GM23248 (cell line): ENCODE data around the gene PTPRE. TPM values are rescaled to one million over a fixed set of nuclear protein-coding genes. Genes with fewer than 3 reads are reported as not detected.

Experiments
- DNase-seq: peaks from one replicate; pipeline ENCODE4 v3.0.0-alpha.2; 2015
- H2AFZ ChIP-seq: fragments of 200-600 bp; sonication (generic); 2 replicates; pipeline ENCODE4 v1.6.1; 2016; ENCODE audit warnings: antibody characterized with exemption
- H3F3A ChIP-seq: fragments of 200-600 bp; sonication (generic); 2 replicates; pipeline ENCODE4 v1.6.1; 2016; ENCODE audit warnings: mild to moderate bottlenecking, antibody characterized with exemption, mixed run types; ENCODE audit not compliant: insufficient read depth
- H3K27ac ChIP-seq: fragments of 200-600 bp; sonication (generic); 2 replicates; pipeline ENCODE4 v1.5.1; 2016; ENCODE audit warnings: mild to moderate bottlenecking
- H3K27me3 ChIP-seq: fragments of 200-600 bp; sonication (generic); replicated peaks from 2 replicates; pipeline ENCODE4 v1.6.1; 2016; ENCODE audit warnings: mild to moderate bottlenecking; ENCODE audit not compliant: insufficient read depth
- H3K36me3 ChIP-seq: fragments of 200-600 bp; sonication (generic); 2 replicates; pipeline ENCODE4 v1.6.1; 2016; ENCODE audit warnings: low read depth, mild to moderate bottlenecking
- H3K4me1 ChIP-seq: fragments of 200-600 bp; sonication (generic); 2 replicates; pipeline ENCODE4 v1.6.1; 2016; ENCODE audit warnings: mild to moderate bottlenecking; ENCODE audit not compliant: insufficient read depth
- H3K4me2 ChIP-seq: fragments of 200-600 bp; sonication (generic); one replicate; pipeline ENCODE4 v1.6.1; 2016; ENCODE audit warnings: mild to moderate bottlenecking; ENCODE audit not compliant: unreplicated experiment
- H3K4me3 ChIP-seq: fragments of 200-600 bp; sonication (generic); 2 replicates; pipeline ENCODE4 v1.5.1; 2016; ENCODE audit warnings: mild to moderate bottlenecking
- H3K79me2 ChIP-seq: fragments of 200-600 bp; sonication (generic); 2 replicates; pipeline ENCODE4 v1.6.1; 2016; ENCODE audit warnings: mild to moderate bottlenecking; ENCODE audit not compliant: insufficient read depth
- H3K9ac ChIP-seq: fragments of 200-600 bp; sonication (generic); 2 replicates; pipeline ENCODE4 v1.6.1; 2016; ENCODE audit warnings: mild to moderate bottlenecking
- H3K9me2 ChIP-seq: fragments of 200-600 bp; sonication (generic); 2 replicates; pipeline ENCODE4 v1.6.1; 2016; ENCODE audit warnings: mixed run types, mild to moderate bottlenecking, moderate library complexity; ENCODE audit not compliant: insufficient read depth
- H3K9me3 ChIP-seq: fragments of 200-600 bp; sonication (generic); one replicate; pipeline ENCODE4 v1.6.1; 2017; ENCODE audit warnings: low read depth
- H4K20me1 ChIP-seq: fragments of 200-600 bp; sonication (generic); 2 replicates; pipeline ENCODE4 v1.6.0; 2016; ENCODE audit not compliant: insufficient read depth
- EZH2 ChIP-seq: fragments of 200-600 bp; sonication (generic); IDR thresholded peaks from 2 replicates; pipeline ENCODE4 v1.6.1; 2018; ENCODE audit warnings: antibody characterized with exemption, mild to moderate bottlenecking; ENCODE audit not compliant: insufficient read depth, poor library complexity, severe bottlenecking
- EZH2phosphoT487 ChIP-seq: fragments of 200-600 bp; sonication (generic); IDR thresholded peaks from 2 replicates; pipeline ENCODE4 v1.6.1; 2018; ENCODE audit warnings: antibody characterized with exemption, moderate library complexity, mild to moderate bottlenecking, low read depth; ENCODE audit not compliant: insufficient read depth
- WGBS, 2 experiments: methylation state at CpG; one replicate each; pipeline ENCODE4 v1.1.6; 2015 to 2017; ENCODE audit warnings: low lambda C conversion rate in 2 of 2, low coverage in 1 of 2; ENCODE audit errors: missing lambda C conversion rate in 2 of 2; 5-methylcytosine and 5-hydroxymethylcytosine counted together
- in situ Hi-C: fragments of 300-500 bp; cut with MboI; formaldehyde crosslinking; loops from 2 replicates; pipeline ENCODE4 v1.15.0; 2020
- polyA plus RNA-seq: library from polyadenylated mRNA; unstranded; fragments of >200 nt; fragmentation: Nextera tagmentation; extraction: Ambion mirVana; gene quantifications from 2 replicates; pipeline ENCODE4 v1.2.1, GENCODE V29; 2016
- total RNA-seq: library from RNA; depleted of rRNA; stranded (reverse); fragments of >200 nt; shearing (Covaris generic); gene quantifications from 2 replicates; pipeline ENCODE4 v1.2.3, GENCODE V29; 2014

PTPRE gene
- total and polyA plus RNA-seq, 2 experiments from 2014 or later: 2.7 to 4.7 TPM

GRCh38 chr10:127889605-127890195 is 17.2 kb upstream of the PTPRE start:
- peaks cover 5% of the 10 kb centered on the region; the same call in 1 of the 2 replicates for H3K27me3 ChIP-seq
- peaks cover 9% of the 10 kb centered on the region for H3K4me1 ChIP-seq
- no peaks in the 10 kb centered on the region for H4K20me1 ChIP-seq
- H3K9me3 ChIP-seq: no peaks in the 10 kb centered on the region
- H3K79me2 ChIP-seq: no peaks in the 10 kb centered on the region
- H2AFZ ChIP-seq: no peak overlapping the region; the same call in 1 of the 2 replicates
- no peaks in the 10 kb centered on the region for H3K9me2 ChIP-seq
- 20 to 22% methylated on average over 4 of the region's 4 CpGs for WGBS, 2 experiments
- no peak overlapping the region for H3K9ac ChIP-seq
- no peaks in the 10 kb centered on the region for H3F3A ChIP-seq
- DNase-seq: peak; percentile 74
- no peak for TF ChIP-seq EZH2phosphoT487
- no peak for TF ChIP-seq EZH2
- no peak overlapping the region for H3K4me2 ChIP-seq
- no peak overlapping the region for H3K4me3 ChIP-seq
- in situ Hi-C loops: no loop called here
- H3K36me3 ChIP-seq: no peaks in the 10 kb centered on the region
- no peak overlapping the region for H3K27ac ChIP-seq

GRCh38 chr10:127890216-127890615 is 16.7 kb upstream of the PTPRE start:
- Histone ChIP-seq H3K27ac (no peak overlapping the region), H3K4me1 (peaks cover 9% of the 10 kb centered on the region), H3K27me3 (0 out of 2 replicates have a peak, but pooled peaks cover under 1% of the 10 kb centered on the region), H3K9ac (no peak overlapping the region), H3K9me2 (no peaks in the 10 kb centered on the region), H3K4me3 (no peak overlapping the region), H3K9me3 (no peaks in the 10 kb centered on the region), H4K20me1 (no peaks in the 10 kb centered on the region), H3K79me2 (no peaks in the 10 kb centered on the region), H3F3A (no peaks in the 10 kb centered on the region), H3K4me2 (no peak overlapping the region), H2AFZ (no peak overlapping the region), H3K36me3 (no peaks in the 10 kb centered on the region)
- no peak for DNase-seq
- TF ChIP-seq EZH2: no peak
- no peak for TF ChIP-seq EZH2phosphoT487
- in situ Hi-C loops: no loop called here
- WGBS, 2 experiments: 33 to 35% methylated on average over 3 of the region's 3 CpGs

GRCh38 chr10:127890832-127891334 is 16.0 kb upstream of the PTPRE start:
- H3K4me2 ChIP-seq: no peak overlapping the region
- H3F3A ChIP-seq: no peaks in the 10 kb centered on the region
- no peaks in the 10 kb centered on the region for H3K36me3 ChIP-seq
- H2AFZ ChIP-seq: no peak overlapping the region
- no peak overlapping the region for H3K9ac ChIP-seq
- H3K79me2 ChIP-seq: no peaks in the 10 kb centered on the region
- H4K20me1 ChIP-seq: no peaks in the 10 kb centered on the region
- H3K4me1 ChIP-seq: peaks cover 9% of the 10 kb centered on the region
- H3K27me3 ChIP-seq: no peaks in the 10 kb centered on the region
- DNase-seq: no peak
- 71 to 76% methylated on average over 3 of the region's 3 CpGs for WGBS, 2 experiments
- no peak for TF ChIP-seq EZH2phosphoT487
- TF ChIP-seq EZH2: no peak
- no peak overlapping the region for H3K4me3 ChIP-seq
- in situ Hi-C loops: no loop called here
- H3K9me3 ChIP-seq: no peaks in the 10 kb centered on the region
- no peaks in the 10 kb centered on the region for H3K9me2 ChIP-seq
- no peak overlapping the region for H3K27ac ChIP-seq

- Histone ChIP-seq H3K4me1 (peaks cover 9% of the 10 kb centered on the region), H3K4me2 (no peak within 1 kb of the TSS), H3K36me3 (no peaks in the 10 kb centered on the region), H3F3A (no peaks in the 10 kb centered on the region), H3K4me3 (no peak within 1 kb of the TSS), H2AFZ (no peak within 1 kb of the TSS), H3K27me3 (no peaks in the 10 kb centered on the region), H3K9me3 (no peaks in the 10 kb centered on the region), H3K79me2 (no peaks in the 10 kb centered on the region), H3K9ac (no peak within 1 kb of the TSS), H3K9me2 (no peaks in the 10 kb centered on the region), H4K20me1 (no peaks in the 10 kb centered on the region), H3K27ac (no peak within 1 kb of the TSS)
- TF ChIP-seq EZH2phosphoT487 (no peak), EZH2 (no peak)
- in situ Hi-C loops: no loop called here
- DNase-seq: no peak
Measured at GRCh38 chr10:127892743-127893142, 14.2 kb upstream of the PTPRE start, which contains the start of gene CLRN3. CLRN3 (minus strand) TSS chr10:127892941; CDS start chr10:127892784, 157 bp downstream.

- H3K4me2 ChIP-seq: no peak overlapping the region
- H3F3A ChIP-seq: no peaks in the 10 kb centered on the region
- H3K9me3 ChIP-seq: no peaks in the 10 kb centered on the region
- DNase-seq: no peak
- in situ Hi-C loops: no loop called here
- H3K9me2 ChIP-seq: no peaks in the 10 kb centered on the region
- 30 to 33% methylated on average over 1 of the region's 1 CpG for whole genome bisulfite sequencing, 2 experiments
- no peaks in the 10 kb centered on the region for H3K36me3 ChIP-seq
- TF ChIP-seq EZH2: no peak
- TF ChIP-seq EZH2phosphoT487: no peak
- H3K79me2 ChIP-seq: no peaks in the 10 kb centered on the region
- no peak overlapping the region for H3K27ac ChIP-seq
- H3K4me3 ChIP-seq: no peak overlapping the region
- peaks cover 7% of the 10 kb centered on the region for H3K4me1 ChIP-seq
- no peaks in the 10 kb centered on the region for H4K20me1 ChIP-seq
- no peak overlapping the region for H2AFZ ChIP-seq
- no peaks in the 10 kb centered on the region for H3K27me3 ChIP-seq
- no peak overlapping the region for H3K9ac ChIP-seq
Measured at GRCh38 chr10:127894146-127894545, 12.8 kb upstream of the PTPRE start.
